ENCODE results near the gene HSD3B1.

Gene HSD3B1

GRCh38 chr1:119506941-119507340 is at the start of gene HSD3B1:
TSS of gene HSD3B1 (plus strand) at chr1:119507210. CDS start at chr1:119507477, 267 bp downstream.
- DNase-seq (ENCODE audit: low spot score), result no peak

GRCh38 chr1:119462964-119463363 is 44.0 kb upstream of the HSD3B1 start:
- peak; percentile 6 for DNase-seq (ENCODE audit: low spot score)

- no peak for DNase-seq (ENCODE audit: low spot score)
These were observed 43.4 kb upstream of the HSD3B1 start for GRCh38 chr1:119463569-119463968.

- DNase-seq (ENCODE audit: low spot score), result no peak
These were observed 40.6 kb upstream of the HSD3B1 start for GRCh38 chr1:119466445-119466844.

GRCh38 chr1:119467219-119467618 is 39.8 kb upstream of the HSD3B1 start:
- no peak for DNase-seq (ENCODE audit: low spot score)

DNA sequence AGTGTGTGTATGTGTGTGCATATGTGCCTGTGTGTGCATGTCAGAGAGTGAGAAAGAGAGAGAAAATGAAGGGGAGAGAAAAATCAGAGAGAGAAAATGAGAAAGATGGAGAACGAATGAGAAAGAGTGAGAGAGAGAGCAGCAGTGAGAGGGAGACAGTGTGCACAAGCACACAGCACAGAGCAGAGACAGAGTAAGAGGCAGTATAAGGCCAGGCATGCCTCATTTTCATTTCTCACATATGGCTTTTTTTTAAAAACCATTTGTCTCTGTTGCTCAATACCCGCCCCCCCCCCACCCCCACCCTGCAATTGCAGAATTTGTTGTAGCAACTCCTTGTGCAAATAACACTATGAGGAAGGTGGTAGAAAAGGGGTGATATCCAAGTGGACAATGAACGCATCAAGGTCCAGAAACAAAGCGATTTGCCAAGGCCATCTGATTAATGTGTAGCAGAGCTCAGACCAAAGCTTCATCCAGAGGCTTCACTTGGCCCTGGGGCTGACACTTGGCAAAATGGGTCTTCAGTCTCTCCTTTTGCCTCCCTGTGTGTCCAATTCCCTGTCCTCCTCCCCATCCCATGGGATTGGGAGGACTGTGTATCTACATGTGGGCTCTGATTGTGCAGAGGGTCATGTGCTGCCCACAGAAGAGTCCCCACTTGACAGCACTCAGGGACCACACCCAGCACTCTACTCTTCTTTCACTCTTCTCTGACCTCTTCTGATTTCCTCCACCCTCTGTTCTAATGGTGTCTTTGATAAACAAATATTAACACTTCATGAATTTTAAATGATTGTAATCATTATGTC is 38.9 kb upstream of the HSD3B1 start:
- no peak for DNase-seq (ENCODE audit: low spot score)

DNA sequence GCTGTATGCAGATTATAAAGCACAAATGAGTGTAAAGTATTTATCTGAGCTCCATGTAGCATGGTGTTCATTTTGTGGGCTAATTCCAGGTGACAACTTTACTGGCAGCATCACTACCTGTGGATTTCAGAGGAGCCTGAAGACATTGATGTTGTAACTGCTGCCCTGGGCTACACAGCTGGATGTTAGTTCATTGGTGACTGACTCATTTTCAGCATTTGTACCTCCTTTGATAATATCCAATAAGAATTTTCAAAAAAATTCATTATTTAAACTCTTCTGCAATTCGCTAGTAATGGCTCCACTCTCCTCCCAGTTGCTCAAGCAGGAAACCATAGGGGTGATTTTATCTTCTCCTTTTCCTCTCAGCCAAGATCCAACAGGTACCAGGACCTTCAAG is 37.3 kb upstream of the HSD3B1 start:
- DNase-seq (ENCODE audit: low spot score), result no peak

DNA sequence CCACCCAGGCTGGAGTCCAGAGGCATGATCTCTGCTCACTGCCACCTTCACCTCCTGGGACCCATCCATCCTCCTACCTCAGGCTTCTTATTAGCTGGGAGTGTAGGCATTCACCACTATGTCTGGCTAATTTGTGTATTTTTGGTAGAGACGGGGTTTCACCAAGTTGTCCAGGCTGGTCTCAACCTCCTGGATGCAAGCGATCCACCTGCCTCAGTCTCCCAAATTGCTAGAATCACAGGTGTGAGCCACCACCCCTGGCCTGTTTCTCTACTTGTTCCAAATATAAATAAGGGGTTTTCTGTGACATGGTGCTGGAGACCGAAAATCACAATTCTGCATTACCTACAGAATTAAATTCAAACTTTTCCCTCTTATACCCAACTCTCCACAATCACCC is 36.6 kb upstream of the HSD3B1 start:
- DNase-seq (ENCODE audit: low spot score), result no peak

DNA sequence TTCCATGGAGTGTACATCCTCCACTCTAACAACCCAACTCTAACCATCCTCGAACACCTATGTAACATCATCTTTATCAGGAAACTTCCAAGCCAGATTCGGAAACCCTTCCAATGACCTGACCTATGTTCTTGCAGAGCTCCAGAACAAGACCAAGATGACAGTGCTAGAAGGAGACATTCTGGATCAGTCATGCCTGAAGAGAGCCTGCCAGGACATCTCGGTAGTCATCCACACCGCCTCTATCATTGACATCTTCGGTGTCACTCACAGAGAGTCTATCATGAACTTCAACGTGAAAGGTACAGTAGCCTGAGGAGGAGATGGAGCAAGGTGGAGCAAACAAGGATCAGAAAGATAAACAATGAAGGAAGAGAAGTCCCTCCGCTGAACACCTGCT is 36.1 kb upstream of the HSD3B1 start:
- DNase-seq (ENCODE audit: low spot score), result no peak

DNA sequence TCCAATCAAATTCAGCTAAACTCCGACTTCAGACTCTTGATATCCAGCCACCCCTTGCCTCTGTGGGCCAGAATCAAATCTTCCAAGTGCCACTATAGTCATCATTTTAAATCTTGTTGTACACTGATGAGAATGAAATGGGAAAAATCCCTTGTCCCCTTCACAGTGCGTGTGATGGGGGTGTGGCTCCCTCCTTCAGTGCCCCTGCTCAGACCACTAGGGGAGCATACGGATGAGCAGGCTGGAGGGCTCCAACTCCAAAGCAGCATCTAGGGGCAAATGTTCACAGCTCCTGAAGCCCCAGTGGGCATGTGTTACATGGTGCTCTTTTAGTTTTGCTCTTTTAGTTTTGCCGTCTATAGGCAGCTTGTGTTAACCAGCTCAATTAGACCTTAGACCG is 35.4 kb upstream of the HSD3B1 start:
- no peak for DNase-seq (ENCODE audit: low spot score)

DNA sequence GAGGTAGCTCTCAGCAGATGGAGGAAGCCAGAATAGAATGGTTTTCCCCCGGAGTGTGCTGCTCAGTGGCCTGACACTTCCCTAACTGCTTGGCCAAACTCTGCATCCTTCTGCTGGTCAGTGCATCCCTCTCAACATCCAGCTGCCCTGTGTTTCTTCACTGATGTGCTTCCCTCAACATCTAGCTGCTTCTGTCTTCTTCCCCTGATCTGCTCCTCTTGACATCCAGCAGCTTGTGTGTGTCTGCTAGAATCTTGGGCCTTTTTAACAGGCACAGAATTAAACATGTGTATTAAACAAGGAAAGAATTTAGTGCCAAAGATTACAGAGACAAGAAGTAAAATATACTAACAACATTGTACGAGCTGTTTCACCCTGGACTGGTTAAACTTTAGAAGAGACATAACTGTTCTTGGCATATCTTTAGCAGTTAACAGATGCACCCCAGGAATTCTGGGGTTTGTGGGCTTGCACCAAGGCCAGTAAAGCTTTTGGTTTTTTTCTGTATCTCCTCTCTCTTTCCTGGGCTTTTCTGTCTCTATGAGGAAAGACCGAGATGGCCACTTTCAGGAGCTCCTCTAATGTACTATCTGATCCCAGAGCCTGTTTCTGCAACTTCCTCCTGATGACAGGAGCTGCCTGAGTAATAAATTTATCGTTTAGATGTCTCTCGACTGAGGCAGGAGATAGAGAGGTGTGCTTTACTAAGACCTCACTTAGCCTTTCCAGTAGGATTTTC is 34.8 kb upstream of the HSD3B1 start:
- DNase-seq (ENCODE audit: low spot score), result no peak

DNA sequence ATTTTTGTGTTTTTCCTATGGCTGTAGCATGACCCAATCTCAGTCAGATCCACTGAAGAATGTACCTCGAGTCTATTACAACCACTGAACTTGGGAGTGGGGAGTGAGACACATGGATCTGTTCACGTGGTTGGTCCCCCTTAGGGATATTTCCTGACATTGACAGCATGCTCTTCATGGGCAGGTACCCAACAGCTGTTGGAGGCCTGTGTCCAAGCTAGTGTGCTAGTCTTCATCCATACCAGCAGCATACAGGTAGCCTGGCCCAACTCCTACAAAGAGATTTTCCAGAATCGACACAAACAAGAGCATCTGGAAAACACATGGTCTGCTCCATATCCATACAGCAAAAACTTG is 34.2 kb upstream of the HSD3B1 start:
- DNase-seq (ENCODE audit: low spot score), result no peak

DNA sequence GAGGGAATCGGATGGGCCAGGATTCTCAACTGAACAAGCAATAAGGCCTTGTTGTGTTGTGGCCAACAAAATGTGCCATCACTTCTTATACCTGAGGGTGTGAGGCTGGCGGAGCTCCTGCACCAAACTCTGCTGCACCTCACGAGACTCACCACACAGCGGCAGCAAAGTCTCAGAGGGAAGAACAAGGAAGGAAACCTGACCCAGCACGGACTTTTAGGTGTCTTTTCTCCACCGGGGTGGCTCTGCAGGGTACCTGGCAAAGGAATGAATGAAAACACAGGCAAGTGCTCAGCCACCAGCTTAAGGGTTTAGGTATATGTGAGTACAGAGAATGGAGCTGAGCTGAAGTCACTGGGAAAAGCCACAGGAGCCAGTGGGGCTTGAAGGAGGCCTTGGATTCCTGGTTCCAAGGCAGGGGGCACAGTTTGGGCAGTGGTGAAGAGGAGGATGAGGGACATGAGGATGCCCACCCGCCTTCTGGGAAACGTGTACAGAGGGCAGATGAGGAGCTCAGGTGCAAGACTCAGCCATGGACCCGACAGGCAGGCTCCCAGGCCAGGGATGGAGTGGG is 31.1 kb upstream of the HSD3B1 start:
- DNase-seq (ENCODE audit: low spot score), result peak; percentile 65

GRCh38 chr1:119477710-119478109 is 29.3 kb upstream of the HSD3B1 start:
- DNase-seq (ENCODE audit: low spot score), result no peak

DNA sequence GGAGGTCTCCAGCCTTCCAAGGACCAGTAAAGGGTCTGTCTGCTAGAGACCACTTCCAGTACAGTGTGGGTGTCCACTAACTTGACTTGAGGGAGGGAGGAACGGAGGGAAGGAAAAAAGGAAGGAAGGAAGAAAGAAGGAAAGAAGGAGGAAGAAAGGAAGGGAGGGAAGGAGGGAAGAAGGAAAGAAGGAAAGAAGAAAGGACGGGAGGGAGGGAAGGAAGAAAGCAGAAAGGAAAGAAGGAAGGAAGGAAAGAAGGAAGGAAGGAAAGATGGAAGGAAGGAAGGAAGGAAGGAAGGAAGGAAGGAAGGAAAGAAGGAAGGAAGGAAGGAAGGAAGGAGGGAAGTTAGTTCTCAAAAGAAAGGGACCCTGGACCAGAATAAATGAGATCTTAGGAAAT is 26.8 kb upstream of the HSD3B1 start:
- no peak for DNase-seq (ENCODE audit: low spot score)

GRCh38 chr1:119481951-119482350 is 25.1 kb upstream of the HSD3B1 start:
- DNase-seq (ENCODE audit: low spot score), result no peak

GRCh38 chr1:119482517-119483425 is 24.2 kb upstream of the HSD3B1 start:
- DNase-seq (ENCODE audit: low spot score), result no peak

DNA sequence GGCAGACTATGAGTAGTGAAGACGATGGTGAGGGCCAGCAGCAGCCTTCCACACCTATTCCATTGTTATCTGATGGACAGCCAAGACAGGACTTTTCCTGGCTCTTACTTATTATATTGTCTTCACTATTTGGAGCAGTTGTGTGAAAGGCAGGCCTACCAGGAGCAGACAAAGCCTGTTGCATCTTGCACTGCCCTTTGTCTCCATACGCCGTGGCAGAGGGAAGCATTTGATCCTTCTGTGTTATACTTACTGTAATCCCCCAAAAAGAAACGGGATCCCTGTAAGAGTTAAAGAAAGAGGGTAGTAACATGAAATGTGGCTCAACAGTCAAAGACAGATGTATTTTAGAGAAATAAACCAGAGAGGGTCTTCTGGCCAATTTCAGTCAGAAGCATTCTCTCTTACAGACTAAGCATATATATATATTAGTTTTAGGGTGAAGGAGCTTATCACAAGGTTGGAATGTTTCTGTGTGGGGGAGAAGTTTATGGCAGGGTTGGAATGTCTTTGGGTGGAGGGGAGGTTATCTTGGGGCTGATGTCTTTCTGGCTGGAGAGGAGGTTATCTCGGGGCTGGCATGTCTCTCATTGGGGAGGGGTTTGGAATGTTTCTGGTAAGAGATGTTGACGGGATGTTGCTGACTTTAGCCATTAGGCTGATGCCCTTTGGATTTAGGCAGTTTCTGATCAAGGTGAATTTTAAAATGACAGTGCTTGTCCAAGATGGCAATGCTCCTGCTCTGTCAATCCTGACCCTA is 23.4 kb upstream of the HSD3B1 start:
- DNase-seq (ENCODE audit: low spot score), result no peak

DNA sequence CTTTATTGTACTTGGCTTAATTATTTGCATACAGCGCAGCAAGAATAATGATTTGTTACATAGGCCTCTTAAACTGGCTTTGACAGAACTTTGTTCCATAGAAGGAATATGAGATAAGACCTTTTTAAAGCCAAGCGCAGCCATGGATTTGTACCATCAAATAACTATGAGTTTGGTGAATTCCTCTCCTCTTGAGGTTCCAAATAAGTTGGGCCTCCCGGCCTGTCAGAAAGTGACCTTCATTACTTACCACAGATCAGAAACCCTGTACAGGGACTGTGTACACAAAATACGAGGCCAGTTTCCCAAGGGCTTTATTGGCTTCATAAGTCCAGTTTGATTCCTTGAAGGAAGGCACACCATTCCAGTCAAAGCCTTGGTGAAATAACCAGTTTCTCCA is 21.8 kb upstream of the HSD3B1 start:
- DNase-seq (ENCODE audit: low spot score), result no peak

- DNase-seq (ENCODE audit: low spot score), result no peak
These were observed 18.8 kb upstream of the HSD3B1 start for GRCh38 chr1:119488216-119488615.

- no peak for DNase-seq (ENCODE audit: low spot score)
These were observed 17.8 kb upstream of the HSD3B1 start for GRCh38 chr1:119489201-119489600.

Measured in kidney tubule cell (primary cell).